MCF 10A (cell line): ENCODE measurements around the gene CD44. TPM values are rescaled to one million over a fixed set of nuclear protein-coding genes. Genes with fewer than 3 reads are reported as not detected.

Experiments used
- BruUV-seq: library from RNA; stranded (reverse); fragments of 400-500 nt; replicated peaks from 2 replicates; lab custom pipeline; 2021; lab: Mats Ljungman, UMichigan
- CTCF ChIA-PET: fragments of 300-600 bp; sonication (Branson Sonifier 250); formaldehyde crosslinking; extraction: SDS; loops from one replicate; lab custom pipeline; 2021; ENCODE audit warnings: antibody characterized with exemption, inconsistent platforms; lab: Yijun Ruan, JAX
- POLR2A ChIA-PET: fragments of 300-600, 350-650 bp; sonication (Branson Sonifier 250); formaldehyde crosslinking; extraction: SDS; loops from one replicate; lab custom pipeline; 2020; ENCODE audit warnings: antibody characterized with exemption, inconsistent platforms; lab: Yijun Ruan, JAX
- DNase-seq: peaks from one replicate; pipeline ENCODE4 v3.0.0-alpha.2; 2018; ENCODE audit not compliant: unreplicated experiment
- H3K27ac Mint-ChIP-seq: one replicate; pipeline ENCODE4 v1.8.0; 2022; ENCODE audit warnings: mild to moderate bottlenecking, low read depth, mixed read lengths; ENCODE audit not compliant: unreplicated experiment
- H3K27me3 Mint-ChIP-seq: one replicate; pipeline ENCODE4 v1.8.0; 2022; ENCODE audit warnings: mixed read lengths; ENCODE audit not compliant: insufficient read depth, unreplicated experiment
- H3K36me3 Mint-ChIP-seq: one replicate; pipeline ENCODE4 v1.8.0; 2022; ENCODE audit warnings: mild to moderate bottlenecking, moderate library complexity, mixed read lengths; ENCODE audit not compliant: insufficient read depth, unreplicated experiment
- H3K4me1 Mint-ChIP-seq: one replicate; pipeline ENCODE4 v1.8.0; 2022; ENCODE audit warnings: mixed read lengths; ENCODE audit not compliant: insufficient read depth, unreplicated experiment
- H3K4me3 Mint-ChIP-seq: one replicate; pipeline ENCODE4 v1.8.0; 2022; ENCODE audit warnings: mild to moderate bottlenecking, moderate library complexity, mixed read lengths; ENCODE audit not compliant: unreplicated experiment
- H3K9me3 Mint-ChIP-seq: one replicate; pipeline ENCODE4 v1.8.0; 2022; ENCODE audit warnings: mixed read lengths; ENCODE audit not compliant: unreplicated experiment
- CTCF ChIP-seq: fragments of 200-600 bp; IDR thresholded peaks from one replicate; pipeline ENCODE4 v1.8.0; 2022; ENCODE audit warnings: antibody characterized with exemption, mild to moderate bottlenecking; ENCODE audit not compliant: unreplicated experiment
- intact Hi-C: fragments of 100-400 bp; cut with micrococcal nuclease; formaldehyde crosslinking; loops from 2 replicates; pipeline ENCODE4 v1.14.1; 2022
- total RNA-seq: library from RNA; stranded (reverse); gene quantifications from 2 replicates; pipeline ENCODE4 v1.2.3, GENCODE V29; 2022

CD44 gene
- total RNA-seq, 1 experiment from 2014 or later: 446 TPM

- ChIA-PET CTCF (interaction anchor here (1.6 kb wide), 1 partner anchor 8 kb away, joined by 3 read pairs; no protein-coding TSS in a partner anchor), POLR2A (interaction anchor here (0.6 kb wide), 1 partner anchor 250 kb away, joined by 4 read pairs; no protein-coding TSS in a partner anchor)
- H3K9me3 Mint-ChIP-seq: no peaks in the 10 kb centered on the region
- peaks cover 5% of the 10 kb centered on the region for H3K4me1 Mint-ChIP-seq
- no peak overlapping the region for H3K27ac Mint-ChIP-seq
- no peak overlapping the region for H3K4me3 Mint-ChIP-seq
- H3K27me3 Mint-ChIP-seq: no peaks in the 10 kb centered on the region
- no peak for DNase-seq
- no TSS peak for BruUV-seq
- TF ChIP-seq CTCF: no peak
- intact Hi-C loops: no loop called here
- H3K36me3 Mint-ChIP-seq: peaks cover 47% of the 10 kb centered on the region
These were observed 91.4 kb downstream of the CD44 start for GRCh38 chr11:35230388-35230787.

- no TSS peak for BruUV-seq
- peaks cover 14% of the 10 kb centered on the region for H3K4me1 Mint-ChIP-seq
- intact Hi-C loops: no loop called here
- TF ChIP-seq CTCF: no peak
- no peaks in the 10 kb centered on the region for H3K9me3 Mint-ChIP-seq
- H3K27me3 Mint-ChIP-seq: no peaks in the 10 kb centered on the region
- ChIA-PET CTCF (no interaction called here), POLR2A (interaction anchor here (0.6 to 1.2 kb wide), 3 partner anchors 13 to 251 kb away, joined by 3 to 4 read pairs (median 4); no protein-coding TSS in a partner anchor)
- no peak for DNase-seq
- no peak overlapping the region for H3K4me3 Mint-ChIP-seq
- peaks cover 40% of the 10 kb centered on the region for H3K36me3 Mint-ChIP-seq
- H3K27ac Mint-ChIP-seq: no peak overlapping the region
These were observed 92.3 kb downstream of the CD44 start for GRCh38 chr11:35231076-35231860.

- DNase-seq: no peak
- POLR2A ChIA-PET: no interaction called here
- H3K36me3 Mint-ChIP-seq: peaks cover 29% of the 10 kb centered on the region
- no peaks in the 10 kb centered on the region for H3K9me3 Mint-ChIP-seq
- H3K4me3 Mint-ChIP-seq: no peak overlapping the region
- CTCF ChIA-PET: interaction anchor here (0.6 to 1.2 kb wide), 4 partner anchors 143 to 306 kb away, joined by 3 to 4 read pairs (median 4); no protein-coding TSS in a partner anchor
- TF ChIP-seq CTCF: no peak
- BruUV-seq: no TSS peak
- peaks cover 22% of the 10 kb centered on the region for H3K4me1 Mint-ChIP-seq
- H3K27ac Mint-ChIP-seq: peak overlapping the region; percentile 54
- intact Hi-C loops: no loop called here
- no peaks in the 10 kb centered on the region for H3K27me3 Mint-ChIP-seq
These were observed 93.9 kb downstream of the CD44 start for GRCh38 chr11:35232891-35233330.

GRCh38 chr11:35233518-35233917 lies 94.5 kb downstream of the CD44 start:
- H3K27ac Mint-ChIP-seq: peak overlapping the region; percentile 54
- POLR2A ChIA-PET: interaction anchor here (0.6 to 1.2 kb wide), 2 partner anchors 42 to 218 kb away, joined by 3 to 4 read pairs; no protein-coding TSS in a partner anchor
- intact Hi-C loops: no loop called here
- DNase-seq: no peak
- no peak overlapping the region for H3K4me3 Mint-ChIP-seq
- no peaks in the 10 kb centered on the region for H3K27me3 Mint-ChIP-seq
- no peak for TF ChIP-seq CTCF
- peaks cover 27% of the 10 kb centered on the region for H3K36me3 Mint-ChIP-seq
- no TSS peak for BruUV-seq
- H3K9me3 Mint-ChIP-seq: no peaks in the 10 kb centered on the region
- CTCF ChIA-PET: interaction anchor here (0.6 to 1.2 kb wide), 3 partner anchors 143 to 237 kb away, joined by 3 read pairs; no protein-coding TSS in a partner anchor
- H3K4me1 Mint-ChIP-seq: peaks cover 22% of the 10 kb centered on the region
